GM18867 (cell line): ENCODE measurements around the gene MBD3L5.
"Not testable (repeated sequence)": the region's sequence is repeated elsewhere in the genome, so short reads cannot be mapped to it uniquely, and the experiment has no call there.

Experiments
- ATAC-seq: cut with Tn5 transposase; IDR thresholded peaks from one replicate; pipeline ENCODE4 v1.9.1; 2021; ENCODE audit warnings: mild to moderate bottlenecking, moderate library complexity; ENCODE audit not compliant: unreplicated experiment

The MBD3L5 gene

DNA sequence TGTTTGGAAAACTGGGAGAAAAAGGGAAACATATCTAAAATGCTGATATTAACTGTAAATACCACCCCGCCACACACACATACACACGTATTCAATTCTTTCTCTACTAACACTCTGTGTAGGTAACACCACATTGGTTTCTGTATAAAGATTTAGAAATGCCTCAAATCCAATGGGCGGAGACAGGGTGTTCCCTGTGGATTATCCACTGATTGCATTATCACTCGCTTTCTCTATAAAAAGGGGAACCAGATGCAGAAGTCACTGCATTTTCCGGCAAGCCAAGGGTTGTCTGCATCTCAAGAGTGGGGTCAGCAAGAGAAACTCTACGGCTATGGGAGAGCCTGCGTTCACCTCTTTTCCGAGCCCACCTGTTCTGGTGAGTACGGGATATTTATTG, at the start of gene MBD3L5:
TSS of gene MBD3L5 (plus strand) at position 301 of the 400 bp plus-strand sequence. CDS start at position 335, 34 bp downstream.
- ATAC-seq, result not testable (repeated sequence)

DNA sequence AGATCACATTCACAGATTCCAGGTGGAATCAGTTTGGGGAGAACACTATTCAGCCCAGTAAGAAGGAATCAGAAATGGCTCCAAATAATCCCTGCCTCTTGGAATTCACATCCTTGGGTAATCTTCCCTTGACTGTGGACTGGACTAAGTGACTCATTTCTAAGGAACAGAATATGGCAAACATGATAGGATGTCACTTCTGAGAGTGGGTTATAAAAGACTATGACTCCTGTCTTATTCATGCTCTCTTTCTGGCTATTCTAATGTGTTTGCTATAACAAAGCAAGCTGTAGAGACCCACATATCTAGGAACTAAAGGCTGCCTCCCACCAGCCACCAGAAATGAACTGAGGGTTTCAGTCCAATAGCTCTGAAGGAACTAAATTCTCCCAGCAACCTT, 46.9 kb upstream of the MBD3L5 start:
- ATAC-seq, result no peak

DNA sequence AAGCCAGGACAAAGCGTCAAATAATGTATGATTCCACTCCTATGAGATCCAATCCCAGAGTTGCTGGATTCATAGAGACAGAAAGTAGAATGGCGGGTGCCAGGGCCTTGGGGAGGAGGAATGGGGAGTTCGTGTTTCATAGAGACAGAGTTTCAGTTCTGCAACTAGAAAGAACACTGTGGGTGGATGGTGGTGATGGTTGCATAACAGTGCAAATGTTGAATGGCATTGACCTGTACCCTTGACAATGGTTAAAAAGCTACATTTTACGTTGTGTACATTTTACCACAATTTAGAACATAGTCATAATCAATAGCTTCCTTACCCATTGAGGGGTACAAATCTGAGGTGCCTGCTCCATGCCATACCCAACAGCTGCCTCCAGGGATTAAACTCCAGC, 42.5 kb upstream of the MBD3L5 start:
- ATAC-seq, result no peak

DNA sequence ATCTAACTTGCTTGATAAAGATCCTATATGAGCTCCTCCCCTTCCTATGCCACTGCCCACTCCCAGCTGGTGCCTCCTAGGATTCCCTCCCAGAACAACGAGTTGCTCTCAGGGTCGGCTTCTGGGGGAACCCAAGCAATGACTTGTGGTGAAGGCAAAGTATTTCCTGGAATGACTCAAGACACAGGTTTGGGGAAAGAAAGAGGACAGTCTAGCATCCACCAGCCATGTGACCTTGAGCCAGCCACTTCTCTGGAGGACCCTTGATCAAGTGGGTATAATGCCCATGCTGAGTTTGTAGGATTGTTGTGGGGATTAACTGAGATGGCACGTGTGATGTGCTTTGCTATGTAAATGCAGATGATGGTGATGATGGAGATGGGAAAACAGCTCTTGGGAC, 42.1 kb upstream of the MBD3L5 start:
- ATAC-seq, result no peak

DNA sequence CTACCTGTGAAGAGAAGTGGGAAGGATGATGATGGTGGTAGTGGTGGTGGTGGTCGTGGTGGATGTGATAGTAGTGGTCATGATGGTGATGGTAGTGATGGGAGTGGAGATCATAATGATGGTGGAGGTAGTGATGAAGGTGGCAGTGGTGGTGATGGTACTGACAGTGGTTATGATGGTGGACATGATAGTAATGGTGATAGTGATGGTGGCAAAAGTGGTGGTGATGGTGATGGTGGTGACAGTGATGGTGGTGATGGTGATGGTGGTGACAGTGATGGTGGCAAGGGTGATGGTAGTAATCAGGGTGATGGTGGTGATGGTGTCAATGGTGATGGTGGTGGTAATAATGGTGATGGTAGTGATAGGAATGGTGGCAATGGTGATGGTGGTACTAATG, 35.3 kb upstream of the MBD3L5 start:
- ATAC-seq, result no peak

DNA sequence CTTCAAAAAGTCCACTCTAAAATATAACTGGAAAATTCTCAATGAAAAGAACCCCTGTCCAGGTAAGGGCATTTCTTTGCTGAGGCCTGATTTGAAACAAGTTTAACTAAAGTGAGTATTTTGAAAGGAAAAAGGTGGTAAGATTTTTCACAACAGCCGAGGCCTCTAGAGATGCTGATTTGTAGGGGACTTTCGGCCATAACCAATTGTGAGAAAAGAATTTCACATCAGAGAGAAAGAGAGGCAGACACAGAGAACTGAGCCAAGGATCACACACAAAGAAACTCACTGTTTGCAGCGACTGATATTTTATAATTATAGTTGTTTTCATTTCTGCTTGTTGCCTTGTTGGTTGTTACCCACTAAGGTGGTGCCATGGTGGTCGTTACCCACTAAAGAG, 33.6 kb upstream of the MBD3L5 start:
- ATAC-seq, result no peak

DNA sequence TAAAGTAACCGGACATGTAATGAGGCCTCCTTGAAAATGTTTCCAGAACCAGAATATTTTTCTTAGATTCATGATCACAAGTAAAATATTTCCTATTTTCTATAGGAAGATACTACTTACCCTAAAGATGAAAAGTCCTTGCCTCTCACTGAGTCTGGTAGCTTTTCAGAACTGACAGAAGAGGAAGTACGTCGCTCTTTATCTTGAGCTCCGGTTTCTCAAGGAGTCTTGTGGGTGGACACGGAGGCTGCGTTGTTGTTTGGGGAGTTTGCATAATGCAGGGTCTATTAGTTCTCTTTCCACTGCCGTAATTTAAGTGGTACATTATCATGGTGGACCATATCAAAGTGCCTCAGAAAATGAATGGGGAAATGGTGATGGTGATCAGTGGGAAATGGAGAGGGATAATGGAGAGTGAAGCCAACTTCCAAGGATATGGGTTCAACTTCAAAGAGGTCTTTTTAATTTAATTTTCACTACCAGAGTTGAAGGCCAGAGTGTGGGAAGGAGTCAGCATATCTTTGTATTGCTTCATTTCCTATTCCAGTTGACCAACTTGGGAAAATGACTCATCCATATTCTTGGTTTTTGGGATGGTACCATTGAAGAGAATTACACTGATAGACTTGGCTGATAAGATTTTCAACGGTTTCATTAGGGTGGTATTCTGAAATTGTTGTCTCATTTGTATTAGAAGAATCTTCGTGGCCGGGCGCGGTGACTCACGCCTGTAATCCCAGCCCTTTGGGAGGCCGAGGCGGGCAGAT, 32.5 kb upstream of the MBD3L5 start:
- no peak for ATAC-seq

DNA sequence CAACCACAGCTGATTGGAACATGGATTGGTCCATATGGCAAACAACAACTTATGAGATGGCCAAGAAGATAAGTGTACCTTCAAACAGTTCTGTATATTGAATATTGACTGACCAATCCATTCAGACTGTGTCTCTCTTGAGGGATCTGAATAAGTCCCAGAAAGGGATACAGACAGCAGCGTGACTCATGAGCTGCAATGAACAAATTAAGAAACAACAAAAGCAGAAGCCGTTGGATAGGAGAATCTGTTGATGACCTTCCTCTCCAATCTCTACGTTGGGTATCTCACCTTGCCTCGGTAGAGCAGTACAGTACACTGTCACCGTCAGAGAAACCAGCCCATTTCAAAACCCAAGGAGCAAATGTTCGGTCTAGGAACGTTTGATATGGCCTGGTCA, 30.4 kb upstream of the MBD3L5 start:
- ATAC-seq, result no peak

DNA sequence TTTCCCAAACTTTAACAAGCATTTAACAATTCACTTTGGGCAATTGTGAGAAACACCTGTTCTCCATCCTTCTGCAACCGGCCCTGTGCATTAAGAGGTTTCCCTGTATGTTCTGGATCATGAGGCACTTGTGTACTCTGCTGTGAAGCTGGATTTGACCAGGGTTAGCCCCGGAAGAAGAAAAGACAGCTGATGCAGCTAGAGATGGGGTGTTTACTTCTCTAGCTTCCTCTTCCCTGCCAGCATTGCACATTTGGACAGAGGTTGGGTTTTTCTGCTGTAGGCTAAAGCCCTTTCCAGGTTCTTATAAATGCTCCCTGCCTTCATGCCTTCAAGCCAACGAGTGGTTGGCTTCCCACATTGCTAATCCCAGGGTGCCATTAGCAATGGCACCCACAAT, 30.0 kb upstream of the MBD3L5 start:
- ATAC-seq, result no peak

DNA sequence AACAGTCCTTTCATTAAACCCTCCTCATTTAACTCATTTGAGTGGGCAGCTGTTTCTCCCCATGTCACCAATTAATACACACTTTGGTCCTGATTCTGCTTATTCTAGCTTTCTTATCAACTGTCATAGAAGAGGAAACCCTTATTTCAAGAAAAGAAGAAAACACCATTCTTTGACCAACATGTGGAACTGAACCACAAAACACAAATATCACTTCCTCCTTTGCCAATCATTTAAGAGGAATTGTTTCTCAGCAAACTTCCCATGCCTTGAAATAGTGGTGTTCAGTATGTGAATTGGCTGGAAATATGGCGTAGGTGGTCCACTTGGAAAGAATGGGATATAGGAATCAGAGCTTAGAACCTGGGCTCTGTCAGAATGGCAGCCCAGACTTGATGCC, 29.6 kb upstream of the MBD3L5 start:
- ATAC-seq, result no peak

DNA sequence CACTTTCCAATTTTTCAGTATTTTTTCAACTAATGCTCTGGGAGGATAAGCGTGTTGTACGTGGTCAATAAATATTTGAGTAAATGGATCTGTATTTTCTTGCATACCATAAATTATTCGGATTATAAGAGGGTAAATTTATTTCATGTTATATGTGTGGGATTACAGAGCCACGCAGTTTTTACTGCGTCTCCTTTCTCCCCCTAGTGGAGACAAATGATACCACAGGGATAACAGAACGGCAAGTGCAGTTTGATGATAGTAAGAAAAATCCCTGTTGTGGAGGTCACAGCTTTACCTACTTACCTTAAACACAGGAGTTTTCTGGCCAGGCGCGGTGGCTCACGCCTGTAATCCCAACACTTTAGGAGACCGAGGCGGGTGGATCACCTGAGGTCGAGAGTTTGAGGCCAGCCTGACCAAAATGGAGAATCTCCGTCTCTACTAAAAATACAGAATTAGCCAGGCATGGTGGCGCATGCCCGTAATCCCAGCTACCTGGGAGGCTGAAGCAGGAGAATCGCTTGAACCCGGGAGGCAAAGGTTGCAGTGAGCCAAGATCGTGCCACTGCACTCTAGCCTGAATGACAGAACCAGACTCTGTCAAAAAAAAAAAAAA, 26.0 kb upstream of the MBD3L5 start:
- ATAC-seq, result no peak

DNA sequence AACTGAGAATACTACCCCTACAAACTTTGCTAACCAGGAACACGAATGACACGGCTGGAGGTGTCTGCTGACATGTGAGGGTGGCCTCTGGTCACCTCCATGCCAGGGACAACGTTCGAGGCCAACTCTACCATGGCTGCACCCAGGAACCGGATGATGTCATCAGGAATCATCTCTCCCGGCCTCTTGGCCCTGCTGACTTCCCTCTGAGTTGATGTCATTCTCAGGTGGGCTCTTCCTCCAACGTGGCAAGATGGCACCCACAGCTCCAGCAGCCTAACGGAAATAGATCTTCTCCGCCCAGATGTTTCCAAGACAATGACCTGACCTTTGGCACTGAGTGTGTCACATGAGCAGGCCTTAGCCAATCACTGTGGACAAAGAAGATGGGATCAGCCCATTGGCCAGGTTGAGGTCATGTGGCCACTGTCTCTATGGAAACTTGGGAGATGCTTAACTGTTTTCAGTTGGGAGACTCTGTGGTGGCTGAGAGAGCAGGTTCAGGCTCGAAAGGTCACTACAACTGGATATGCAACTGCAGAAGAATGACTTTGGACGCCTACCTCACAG, 24.2 kb upstream of the MBD3L5 start:
- ATAC-seq, result no peak

DNA sequence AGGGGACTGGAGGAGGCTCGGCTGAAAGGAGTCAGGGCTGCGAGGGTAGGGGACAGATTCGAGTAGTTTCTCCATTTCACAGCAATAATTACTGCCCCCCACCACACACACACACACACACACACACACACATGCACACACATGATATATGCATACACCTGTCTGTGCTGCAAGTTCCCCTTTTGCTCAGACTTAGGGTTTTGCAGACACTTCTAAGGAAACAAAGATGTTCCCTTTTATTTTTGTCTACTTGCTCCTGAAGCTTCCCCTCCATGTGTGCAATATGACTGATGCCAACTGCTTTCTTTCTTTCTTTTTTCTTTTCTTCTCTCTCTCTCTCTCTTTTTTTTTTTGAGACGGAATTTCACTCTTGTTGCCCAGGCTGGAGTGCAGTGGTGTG, 22.5 kb upstream of the MBD3L5 start:
- no peak for ATAC-seq

DNA sequence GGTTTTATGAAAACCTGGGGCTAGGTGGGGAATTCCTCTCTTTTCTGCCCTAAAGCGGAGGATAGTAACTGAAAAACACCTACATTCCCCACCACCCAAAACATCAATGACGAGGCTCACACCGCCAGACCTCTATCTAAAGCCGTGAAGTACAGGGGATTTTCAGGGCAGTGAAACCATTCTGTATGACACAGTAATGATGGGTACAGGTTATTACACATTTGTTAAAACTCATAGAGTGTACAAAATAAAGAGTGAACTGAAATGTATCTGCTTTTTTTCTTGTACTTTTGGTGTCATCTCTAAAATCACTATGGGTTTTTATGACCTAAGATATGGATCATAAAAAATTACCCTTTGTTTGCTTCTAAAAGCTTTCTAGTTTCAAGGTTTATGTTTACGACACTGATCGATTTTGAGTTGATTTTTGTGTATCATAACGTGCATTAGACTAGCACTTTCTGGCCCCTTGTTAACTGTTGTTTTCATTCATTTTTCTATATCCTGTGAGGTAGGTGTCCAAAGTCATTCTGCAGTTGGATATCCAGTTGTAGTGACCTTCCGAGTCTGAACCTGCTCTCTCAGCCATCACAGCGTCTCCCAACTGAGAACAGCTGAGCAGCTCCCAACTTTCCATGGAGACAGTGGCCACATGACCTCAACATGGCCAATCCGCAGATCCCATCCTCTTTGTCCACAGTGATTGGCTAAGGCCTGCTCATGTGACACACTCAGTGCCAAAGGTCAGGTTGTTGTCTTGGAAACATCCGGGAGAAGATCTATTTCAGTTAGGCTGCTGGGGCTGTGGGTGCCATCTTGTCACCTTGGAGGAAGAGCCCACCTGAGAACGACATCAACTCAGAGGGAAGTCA, 19.4 kb upstream of the MBD3L5 start:
- no peak for ATAC-seq

DNA sequence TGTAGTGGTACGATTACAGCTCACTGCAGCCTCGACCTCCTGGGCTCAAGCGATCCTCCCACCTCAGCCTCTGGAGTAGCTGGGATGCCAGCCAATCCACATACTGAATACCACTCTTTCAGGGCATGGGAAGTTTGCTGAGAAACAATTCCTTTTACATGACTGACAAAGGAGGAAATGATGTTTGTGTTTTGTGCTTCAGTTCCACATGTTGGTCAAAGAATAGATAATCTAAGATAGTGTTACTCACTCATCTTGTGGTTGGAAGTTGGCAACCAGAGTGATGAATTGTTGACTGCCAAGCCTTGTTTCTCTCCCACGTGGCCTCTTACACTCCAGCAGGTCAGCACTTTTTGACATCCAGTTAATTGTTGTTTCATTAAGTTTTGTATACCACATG, 16.7 kb upstream of the MBD3L5 start:
- no peak for ATAC-seq

DNA sequence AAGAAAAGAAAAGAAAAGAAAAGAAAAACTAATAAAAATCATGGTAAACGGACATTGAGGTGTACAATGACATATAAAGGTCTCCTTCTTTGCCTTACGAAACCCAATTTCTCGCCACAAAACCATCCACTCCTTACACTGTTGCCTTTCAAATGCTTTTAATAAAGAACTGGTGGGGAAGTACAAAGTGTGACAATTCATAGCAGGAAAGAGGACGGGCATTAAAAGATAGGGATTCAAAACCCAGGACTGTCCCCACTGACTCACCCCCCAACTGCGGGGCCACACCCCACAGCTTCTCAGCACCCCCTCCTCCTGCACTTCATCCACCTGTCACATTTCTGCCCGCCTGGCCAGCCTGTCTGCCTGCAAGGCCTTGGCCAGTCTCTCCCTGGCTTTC, 11.6 kb upstream of the MBD3L5 start:
- no peak for ATAC-seq

DNA sequence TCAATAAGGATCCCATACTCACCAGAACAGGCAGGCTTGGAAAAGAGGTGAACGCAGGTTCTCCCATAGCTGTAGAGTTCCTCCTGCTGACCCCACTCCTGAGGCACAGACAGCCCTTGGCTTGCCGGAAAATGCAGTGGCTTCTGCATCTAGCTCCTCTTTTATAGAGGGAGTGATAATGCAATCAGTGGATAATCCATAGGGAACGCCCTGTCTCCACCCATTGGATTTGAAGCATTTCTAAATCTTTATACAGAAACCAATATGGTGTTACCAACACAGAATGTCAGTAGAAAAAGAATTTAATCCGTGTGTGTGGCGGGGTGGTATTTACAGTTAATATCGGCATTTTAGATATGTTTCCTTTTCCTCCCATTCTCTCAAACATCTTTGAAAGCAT, 9.0 kb upstream of the MBD3L5 start, which contains the start of gene MBD3L2B:
TSS of gene MBD3L2B (minus strand) at position 101 of the 400 bp plus-strand sequence. CDS start at position 67, 34 bp downstream.
- ATAC-seq, result not testable (repeated sequence)

DNA sequence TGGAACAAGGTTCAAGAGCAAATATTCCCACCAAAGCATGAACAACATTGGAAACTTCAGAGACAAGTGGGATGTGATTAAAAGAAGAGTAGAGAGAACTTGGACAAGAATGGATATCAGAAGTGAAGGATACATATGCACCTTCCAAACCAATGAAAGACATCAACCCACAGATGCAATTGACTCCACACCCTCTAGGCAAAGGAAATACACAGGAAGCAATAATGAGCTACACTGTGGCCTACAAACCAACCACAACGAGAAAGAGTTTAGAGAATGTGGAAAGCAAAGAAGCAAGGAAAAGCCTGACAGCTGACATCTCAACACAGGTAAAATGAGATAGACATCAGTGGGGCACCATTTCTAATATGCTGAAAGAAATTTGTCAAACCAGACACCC, 1.6 kb upstream of the MBD3L5 start:
- ATAC-seq, result not testable (repeated sequence)

DNA sequence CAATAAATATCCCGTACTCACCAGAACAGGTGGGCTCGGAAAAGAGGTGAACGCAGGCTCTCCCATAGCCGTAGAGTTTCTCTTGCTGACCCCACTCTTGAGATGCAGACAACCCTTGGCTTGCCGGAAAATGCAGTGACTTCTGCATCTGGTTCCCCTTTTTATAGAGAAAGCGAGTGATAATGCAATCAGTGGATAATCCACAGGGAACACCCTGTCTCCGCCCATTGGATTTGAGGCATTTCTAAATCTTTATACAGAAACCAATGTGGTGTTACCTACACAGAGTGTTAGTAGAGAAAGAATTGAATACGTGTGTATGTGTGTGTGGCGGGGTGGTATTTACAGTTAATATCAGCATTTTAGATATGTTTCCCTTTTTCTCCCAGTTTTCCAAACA, 9.7 kb downstream of the MBD3L5 start, which contains the start of gene MBD3L4:
TSS of gene MBD3L4 (minus strand) at position 101 of the 400 bp plus-strand sequence. CDS start at position 66, 35 bp downstream.
- not testable (repeated sequence) for ATAC-seq

DNA sequence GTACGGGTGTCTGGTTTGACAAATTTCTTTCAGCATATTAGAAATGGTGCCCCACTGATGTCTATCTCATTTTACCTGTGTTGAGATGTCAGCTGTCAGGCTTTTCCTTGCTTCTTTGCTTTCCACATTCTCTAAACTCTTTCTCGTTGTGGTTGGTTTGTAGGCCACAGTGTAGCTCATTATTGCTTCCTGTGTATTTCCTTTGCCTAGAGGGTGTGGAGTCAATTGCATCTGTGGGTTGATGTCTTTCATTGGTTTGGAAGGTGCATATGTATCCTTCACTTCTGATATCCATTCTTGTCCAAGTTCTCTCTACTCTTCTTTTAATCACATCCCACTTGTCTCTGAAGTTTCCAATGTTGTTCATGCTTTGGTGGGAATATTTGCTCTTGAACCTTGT, 11.2 kb downstream of the MBD3L5 start:
- not testable (repeated sequence) for ATAC-seq

DNA sequence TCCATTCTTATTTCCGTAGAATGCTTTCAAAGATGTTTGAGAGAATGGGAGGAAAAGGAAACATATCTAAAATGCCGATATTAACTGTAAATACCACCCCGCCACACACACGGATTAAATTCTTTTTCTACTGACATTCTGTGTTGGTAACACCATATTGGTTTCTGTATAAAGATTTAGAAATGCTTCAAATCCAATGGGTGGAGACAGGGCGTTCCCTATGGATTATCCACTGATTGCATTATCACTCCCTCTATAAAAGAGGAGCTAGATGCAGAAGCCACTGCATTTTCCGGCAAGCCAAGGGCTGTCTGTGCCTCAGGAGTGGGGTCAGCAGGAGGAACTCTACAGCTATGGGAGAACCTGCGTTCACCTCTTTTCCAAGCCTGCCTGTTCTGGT, 18.6 kb downstream of the MBD3L5 start, which contains the start of gene MBD3L2:
TSS of gene MBD3L2 (plus strand) at position 301 of the 400 bp plus-strand sequence. CDS start at position 354, 53 bp downstream.
- not testable (repeated sequence) for ATAC-seq
